Caco-2 (cell line): Measurements from ENCODE around the gene CAPN5. TPM values are rescaled to one million over a fixed set of nuclear protein-coding genes. Genes with fewer than 3 reads are reported as not detected.

Source experiments
- BruUV-seq: library from RNA; stranded (reverse); fragments of 400-500 nt; replicated peaks from 2 replicates; lab custom pipeline; 2021; lab: Mats Ljungman, UMichigan
- CTCF ChIA-PET: fragments of 300-600 bp; sonication (Branson Sonifier 250); formaldehyde crosslinking; loops from one replicate; lab custom pipeline; 2022; ENCODE audit warnings: antibody characterized with exemption; lab: Charles Lee
- POLR2A ChIA-PET: fragments of 300-600 bp; sonication (Branson Sonifier 250); formaldehyde crosslinking; loops from one replicate; lab custom pipeline; 2022; ENCODE audit warnings: antibody characterized with exemption; lab: Charles Lee
- DNase-seq, 2 experiments: peaks; one replicate each; pipeline versions ENCODE4 v3.0.0 to v3.0.0-alpha.2; 2020 to 2022
- H3K27me3 ChIP-seq: replicated peaks from 2 replicates; pipeline ENCODE4 v1.6.0; 2011; ENCODE audit warnings: low read length; ENCODE audit not compliant: control insufficient read depth, insufficient read depth
- H3K36me3 ChIP-seq: 2 replicates; pipeline ENCODE4 v1.5.1; 2011; ENCODE audit warnings: low read length; ENCODE audit not compliant: control insufficient read depth, insufficient read depth
- H3K4me1 ChIP-seq: fragments of 250-450 bp; sonication (Bioruptor Pico); 2 replicates; pipeline ENCODE4 v1.5.1; 2020; ENCODE audit warnings: mild to moderate bottlenecking
- H3K4me3 ChIP-seq: 2 replicates; pipeline ENCODE4 v1.5.1; 2011; ENCODE audit warnings: low read depth, mild to moderate bottlenecking, control low read depth, low read length
- H3K9me3 ChIP-seq: fragments of 250-450 bp; sonication (Bioruptor Pico); 2 replicates; pipeline ENCODE4 v1.5.1; 2020; ENCODE audit warnings: mild to moderate bottlenecking, moderate library complexity
- H3K27ac Mint-ChIP-seq: one replicate; pipeline ENCODE4 v1.8.0; 2022; ENCODE audit warnings: mixed read lengths; ENCODE audit not compliant: unreplicated experiment
- H3K27me3 Mint-ChIP-seq: one replicate; pipeline ENCODE4 v1.8.0; 2022; ENCODE audit warnings: mixed read lengths; ENCODE audit not compliant: insufficient read depth, unreplicated experiment
- H3K36me3 Mint-ChIP-seq: one replicate; pipeline ENCODE4 v1.8.0; 2022; ENCODE audit warnings: mild to moderate bottlenecking, mixed read lengths; ENCODE audit not compliant: insufficient read depth, unreplicated experiment
- H3K4me1 Mint-ChIP-seq: one replicate; pipeline ENCODE4 v1.8.0; 2022; ENCODE audit warnings: low read depth, mixed read lengths; ENCODE audit not compliant: unreplicated experiment
- H3K4me3 Mint-ChIP-seq: one replicate; pipeline ENCODE4 v1.8.0; 2022; ENCODE audit warnings: mild to moderate bottlenecking, moderate library complexity, mixed read lengths; ENCODE audit not compliant: unreplicated experiment
- H3K9me3 Mint-ChIP-seq: one replicate; pipeline ENCODE4 v1.8.0; 2022; ENCODE audit warnings: mixed read lengths; ENCODE audit not compliant: unreplicated experiment
- CTCF ChIP-seq, 2 experiments: fragments of 200-600 bp in 1 of 2; IDR thresholded peaks; 1 replicate in 1 of 2; 2 replicates in 1 of 2; pipeline versions ENCODE4 v1.5.1 to v1.8.0; 2011 to 2022; ENCODE audit warnings: antibody characterized with exemption in 1 of 2, control low read depth in 1 of 2, inconsistent platforms in 1 of 2, low read depth in 1 of 2, low read length in 1 of 2, mild to moderate bottlenecking in 1 of 2, moderate library complexity in 1 of 2; ENCODE audit not compliant: insufficient read depth in 1 of 2, severe bottlenecking in 1 of 2, unreplicated experiment in 1 of 2
- intact Hi-C: fragments of 100-400 bp; cut with micrococcal nuclease; formaldehyde crosslinking; loops from one replicate; pipeline ENCODE4 v1.10.0; 2022; ENCODE audit not compliant: unreplicated experiment
- total RNA-seq: library from RNA; stranded (reverse); gene quantifications from 2 replicates; pipeline ENCODE4 v1.2.3, GENCODE V29; 2022

The CAPN5 gene
- total RNA-seq, 1 experiment from 2014 or later, result 21.2 TPM

- POLR2A ChIA-PET, result no interaction called here
Observed at GRCh38 chr11:77093056-77093891, 26.5 kb downstream of the CAPN5 start.

GRCh38 chr11:77093987-77094840 is 27.4 kb downstream of the CAPN5 start:
- Mint-ChIP-seq H3K4me1 (peaks cover 7% of the 10 kb centered on the region), H3K4me3 (no peak overlapping the region), H3K9me3 (no peaks in the 10 kb centered on the region), H3K27me3 (no peaks in the 10 kb centered on the region), H3K27ac (no peak overlapping the region), H3K36me3 (peaks cover 7% of the 10 kb centered on the region)
- Histone ChIP-seq H3K27me3 (no peaks in the 10 kb centered on the region), H3K36me3 (no peaks in the 10 kb centered on the region; the same call in 1 of the 2 replicates), H3K4me1 (0 out of 2 replicates have a peak, but pooled peaks cover 6% of the 10 kb centered on the region), H3K9me3 (no peaks in the 10 kb centered on the region), H3K4me3 (no peak overlapping the region)
- no peak for TF ChIP-seq CTCF (IDR thresholded peaks at IDR 0.05; ENCODE audit: insufficient read depth in 1 of 2, low read depth in 1 of 2, low read length in 1 of 2, severe bottlenecking in 1 of 2, unreplicated experiment in 1 of 2)
- CTCF ChIA-PET, result interaction anchor here (0.6 to 2.3 kb wide), 4 partner anchors 10 to 47 kb away, joined by 3 to 9 read pairs (median 6); partner anchors contain the start of gene CAPN5
- intact Hi-C loops, result loop anchor here (5.0 kb wide), 1 partner anchor 362 kb away; no protein-coding TSS in a partner anchor
- BruUV-seq, result no TSS peak
- POLR2A ChIA-PET, result no interaction called here
- DNase-seq, result no peak

More at GRCh38 chr11:77093056-77093891, 26.5 kb downstream of the CAPN5 start:
- Histone ChIP-seq H3K36me3 (no peaks in the 10 kb centered on the region; the same call in 1 of the 2 replicates), H3K27me3 (no peaks in the 10 kb centered on the region), H3K4me1 (peaks cover 9% of the 10 kb centered on the region; the same call in 1 of the 2 replicates), H3K4me3 (no peak overlapping the region), H3K9me3 (no peaks in the 10 kb centered on the region)
- no peak overlapping the region for H3K4me3 Mint-ChIP-seq
- TF ChIP-seq CTCF (IDR thresholded peaks at IDR 0.05; ENCODE audit: insufficient read depth in 1 of 2, low read depth in 1 of 2, low read length in 1 of 2, severe bottlenecking in 1 of 2, unreplicated experiment in 1 of 2), result no peak
- CTCF ChIA-PET, result interaction anchor here (1.0 kb wide), 2 partner anchors 10 to 27 kb away, joined by 3 to 6 read pairs; partner anchors contain the start of gene CAPN5
- H3K27me3 Mint-ChIP-seq, result no peaks in the 10 kb centered on the region
- no TSS peak for BruUV-seq
- peaks cover 7% of the 10 kb centered on the region for H3K36me3 Mint-ChIP-seq
- H3K9me3 Mint-ChIP-seq, result no peaks in the 10 kb centered on the region
- H3K27ac Mint-ChIP-seq, result no peak overlapping the region
- H3K4me1 Mint-ChIP-seq, result peaks cover 11% of the 10 kb centered on the region
- no peak for DNase-seq
- intact Hi-C loops, result loop anchor here (5.0 kb wide), 1 partner anchor 361 kb away; no protein-coding TSS in a partner anchor
